Stimulated activated CD4-positive, alpha-beta T cell treated with anti-CD3 and anti-CD28 coated beads, Interleukin-4, amount 100 ng/mL, for 4 hours (primary cell): ENCODE measurements around the gene CTIF.
"Not testable (repeated sequence)": the region's sequence is repeated elsewhere in the genome, so short reads cannot be mapped to it uniquely, and the experiment has no call there.

Source experiments
- DNase-seq, 2 experiments: peaks; one replicate each; pipeline ENCODE4 v3.0.0-alpha.2; 2020

Gene CTIF

DNA sequence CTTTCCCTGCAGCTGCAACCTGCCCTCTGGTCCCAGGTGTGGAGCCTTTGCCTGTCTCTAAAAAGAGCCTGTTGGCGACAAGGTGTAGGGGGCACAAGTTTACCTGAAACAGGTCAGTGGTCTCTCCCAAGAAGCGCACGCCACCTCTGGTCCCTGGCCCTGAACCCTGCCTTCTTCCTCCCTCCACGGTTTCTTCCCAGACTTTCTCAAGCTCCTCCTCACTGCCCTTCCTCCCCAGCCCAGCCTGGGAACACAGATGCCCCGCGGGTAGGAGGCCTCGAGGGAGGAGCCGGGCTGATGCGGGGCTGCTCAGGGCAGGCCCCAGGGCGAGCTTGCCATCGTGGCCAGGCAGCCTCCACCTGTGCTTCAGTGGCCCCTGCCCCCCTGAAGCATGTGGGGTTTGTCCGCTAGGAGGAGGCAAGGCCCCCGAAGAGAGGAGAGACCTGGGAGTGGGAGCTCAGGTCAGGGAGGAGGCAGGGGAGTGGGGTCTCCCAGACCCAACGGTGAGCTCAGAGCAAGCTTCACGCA, 322.4 kb downstream of the CTIF start:
- DNase-seq: no peak

DNA sequence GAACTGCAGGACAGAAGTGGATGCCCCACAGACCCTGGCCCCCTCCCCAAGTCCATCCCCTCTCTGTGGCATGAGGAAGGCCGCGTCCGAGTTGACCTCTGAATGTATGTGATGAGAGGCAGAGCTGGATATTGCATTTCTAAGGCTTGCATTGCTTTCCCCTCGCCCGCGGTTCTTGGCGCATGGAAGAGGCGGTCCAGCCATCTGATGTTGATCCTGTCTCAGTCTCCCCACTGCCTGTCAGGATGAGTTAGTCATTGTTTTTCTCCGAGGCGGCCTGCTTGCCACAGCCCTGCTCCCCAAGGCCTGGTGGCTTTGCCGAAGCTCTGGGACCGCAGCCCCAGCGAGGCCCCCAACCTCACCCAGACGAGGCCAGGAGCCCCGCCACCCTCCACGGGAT, 323.3 kb downstream of the CTIF start:
- DNase-seq: no peak

DNA sequence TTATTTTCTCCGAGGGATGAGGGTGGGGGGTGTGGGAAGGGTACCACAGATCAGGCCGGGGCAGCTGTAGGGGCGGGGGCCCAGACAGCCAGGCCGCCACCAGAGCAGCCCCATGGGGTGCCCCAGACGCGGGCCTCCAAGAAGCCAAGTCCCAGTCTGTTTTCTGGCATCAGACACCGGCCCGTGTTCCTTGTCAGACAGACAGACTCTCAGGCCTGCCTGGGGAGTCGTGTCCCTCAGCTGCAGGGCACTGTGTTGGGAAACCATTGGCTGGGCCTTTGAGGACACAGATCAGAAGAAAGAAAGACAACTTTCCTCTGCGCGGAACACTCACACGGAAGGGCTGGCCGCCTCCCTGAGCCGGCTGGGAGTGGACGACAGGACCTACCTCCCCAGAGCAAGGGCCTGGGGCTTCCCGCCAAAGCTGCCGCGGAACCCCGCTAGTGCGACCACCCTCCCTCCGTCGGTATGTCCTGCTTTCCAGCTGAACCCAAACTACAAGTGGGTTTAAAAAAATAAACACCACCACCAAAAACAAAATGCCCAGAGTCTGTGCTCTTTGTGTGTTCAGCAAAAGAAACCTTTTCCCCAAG, 323.9 kb downstream of the CTIF start:
- DNase-seq: no peak

DNA sequence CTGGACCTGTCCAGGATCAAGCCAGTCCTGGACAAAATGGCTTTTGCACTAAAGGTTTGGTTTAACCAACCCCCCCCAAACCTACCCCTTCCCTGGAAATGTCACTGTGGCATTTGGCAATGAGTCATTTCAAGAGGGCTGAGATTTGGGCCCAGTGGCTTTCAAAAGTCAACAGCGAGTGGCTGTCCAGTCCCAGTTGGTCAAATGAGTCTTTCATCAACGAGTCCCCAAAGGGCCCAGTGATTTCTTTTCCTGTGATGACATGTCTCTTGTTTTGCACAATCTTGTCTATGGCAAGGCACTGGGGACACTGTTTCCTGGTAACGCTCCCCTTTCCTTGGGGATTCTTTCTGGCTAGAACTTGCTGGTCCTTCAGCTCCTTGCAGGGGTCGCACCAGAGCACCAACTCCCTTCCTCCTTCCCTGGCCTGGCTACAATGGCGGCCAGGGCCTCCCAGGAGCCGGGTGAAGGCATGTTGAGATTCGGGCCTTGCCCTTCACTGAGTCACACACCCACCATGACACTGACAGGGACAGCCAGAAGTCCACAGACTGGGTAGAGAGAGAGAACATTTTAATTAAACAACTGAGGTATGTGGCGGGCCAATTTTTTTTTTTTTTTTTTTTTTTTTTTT, 324.7 kb downstream of the CTIF start:
- no peak for DNase-seq

DNA sequence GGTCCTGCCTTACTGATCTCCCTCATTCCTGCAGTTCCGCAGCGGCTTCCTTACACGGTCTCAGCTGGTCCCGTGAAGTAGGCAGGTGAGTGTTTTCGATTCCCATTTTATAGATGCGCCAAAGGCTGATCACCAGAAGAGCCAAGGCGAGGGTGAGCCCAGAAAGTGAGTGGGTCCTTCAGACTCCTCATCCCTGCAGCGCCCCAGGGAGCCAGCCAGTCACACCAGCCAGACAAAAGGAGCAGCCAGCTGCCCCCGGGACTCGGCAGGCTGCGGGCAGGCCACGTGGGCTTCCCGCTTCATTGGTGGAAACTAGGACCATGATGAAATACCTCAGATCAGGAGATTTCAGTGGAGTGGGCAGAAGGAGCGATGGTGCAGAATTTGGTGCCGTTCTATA, 326.0 kb downstream of the CTIF start:
- DNase-seq: no peak

DNA sequence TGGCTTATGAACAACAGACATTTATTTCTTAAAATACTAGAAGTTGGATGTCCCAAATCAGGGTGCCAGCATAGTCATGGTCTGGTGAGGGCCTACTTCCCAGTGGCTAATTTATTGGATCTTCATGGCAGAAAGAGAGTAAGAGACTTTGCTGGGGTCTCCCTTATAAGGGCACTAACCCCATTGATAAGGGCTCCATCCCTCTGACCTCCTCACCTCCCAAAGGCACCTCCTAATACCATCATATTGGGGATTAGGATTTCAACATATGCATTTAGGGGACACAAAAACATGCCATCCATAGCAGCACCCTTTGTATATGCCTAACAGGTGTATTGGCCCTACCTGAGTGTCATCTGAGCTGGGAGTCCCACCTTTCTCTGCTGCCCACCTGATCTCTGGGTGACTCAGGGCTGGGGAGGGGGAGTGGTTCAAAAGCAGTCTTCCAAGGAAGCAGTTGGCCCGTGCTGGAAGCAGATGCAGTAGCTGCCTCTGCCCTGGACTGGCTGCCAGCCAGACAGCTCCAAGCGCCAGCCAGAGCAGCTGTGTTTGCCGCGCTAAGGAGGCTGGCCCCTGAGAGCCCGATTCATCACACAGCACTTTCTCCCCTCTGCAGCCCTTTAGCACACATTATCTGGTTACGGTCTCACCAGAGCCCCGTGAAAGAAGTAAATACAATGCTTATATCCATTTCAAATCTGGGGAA, 327.4 kb downstream of the CTIF start:
- no peak for DNase-seq

DNA sequence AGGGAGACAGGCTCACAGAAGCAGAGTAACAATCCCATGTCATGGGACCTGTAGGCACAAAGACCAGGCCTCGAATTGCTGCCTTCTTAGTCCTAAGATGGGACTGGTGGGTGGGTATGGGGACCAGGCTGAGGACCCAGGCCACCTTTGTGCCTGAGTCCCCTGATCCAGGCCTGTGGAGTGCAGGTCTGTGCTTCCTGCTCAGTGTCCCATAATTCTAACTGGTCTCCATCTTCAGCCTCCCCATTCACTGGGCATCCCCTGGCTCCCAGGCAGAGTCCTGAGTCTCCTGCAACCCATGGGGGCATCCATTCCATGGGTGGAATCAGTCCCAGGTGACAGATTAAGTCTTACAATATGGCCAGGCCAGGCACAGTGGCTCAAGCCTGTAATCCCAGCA, 328.0 kb downstream of the CTIF start:
- DNase-seq: no peak

DNA sequence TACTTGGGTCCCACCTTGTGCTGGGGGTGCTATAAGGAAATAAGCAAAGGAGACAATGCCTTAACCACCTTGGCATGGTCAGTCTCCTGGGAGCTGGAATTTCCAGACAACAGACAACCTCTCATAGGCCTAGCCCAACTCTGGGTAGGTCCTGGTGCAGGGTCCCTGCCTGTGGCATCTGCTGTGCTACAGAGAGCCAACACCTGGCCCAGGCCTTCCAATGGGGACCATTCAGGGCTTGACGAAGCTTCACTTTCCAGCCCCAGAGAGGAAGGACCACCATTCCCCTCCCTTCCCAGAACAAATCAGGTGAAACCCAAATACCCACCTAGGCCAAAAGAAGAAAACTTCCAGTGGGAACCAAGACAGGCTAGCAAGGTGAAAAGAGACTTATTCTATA, 329.1 kb downstream of the CTIF start:
- DNase-seq: no peak

DNA sequence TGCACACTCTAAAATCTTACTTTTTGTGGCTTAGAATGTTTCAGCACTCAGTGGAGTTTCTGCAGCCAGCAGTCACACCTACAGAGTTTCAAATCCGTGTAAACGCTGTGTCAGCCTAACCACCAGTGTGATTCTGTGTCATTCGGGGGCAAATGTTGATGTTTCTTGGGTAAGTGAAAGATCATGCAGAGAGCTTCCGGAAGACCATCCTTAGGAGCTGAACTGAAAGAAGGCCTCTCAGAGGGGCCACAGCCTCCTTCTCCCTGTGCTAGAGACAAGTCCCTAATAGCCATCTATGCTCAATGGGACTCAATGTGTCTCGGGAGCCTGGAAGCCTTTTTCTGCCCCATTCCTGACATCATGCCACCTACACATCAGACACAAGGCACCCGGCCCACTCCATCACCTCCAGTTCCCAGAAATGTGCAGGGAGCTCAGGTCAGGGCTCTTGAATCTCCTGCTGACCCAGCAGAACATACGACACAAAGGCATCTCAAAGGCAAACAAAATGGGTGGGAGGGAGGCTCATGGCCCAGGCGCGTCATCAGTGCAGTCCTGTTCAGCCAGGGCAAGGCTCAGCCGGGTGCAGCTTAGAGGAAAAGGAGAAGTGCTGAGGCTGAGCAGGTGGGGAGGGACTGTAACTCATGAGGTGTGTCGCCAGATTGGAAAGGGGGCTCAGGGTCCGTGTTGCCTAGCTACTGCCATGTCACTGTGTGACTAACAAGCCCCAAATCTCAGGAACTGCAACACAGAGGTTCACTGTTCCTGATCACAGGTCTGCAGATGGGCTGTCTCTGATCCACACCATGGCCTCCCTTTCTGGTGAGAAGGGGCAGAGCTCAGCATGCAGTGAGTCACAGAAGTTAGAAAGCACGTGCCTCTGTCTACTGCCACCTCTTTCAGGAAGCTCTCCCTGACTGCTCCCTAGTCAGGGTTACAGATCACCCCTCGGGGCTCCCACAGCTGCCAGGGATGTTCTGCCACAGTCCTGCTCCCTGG, 329.9 kb downstream of the CTIF start:
- DNase-seq: peak; percentile 20 to 26

DNA sequence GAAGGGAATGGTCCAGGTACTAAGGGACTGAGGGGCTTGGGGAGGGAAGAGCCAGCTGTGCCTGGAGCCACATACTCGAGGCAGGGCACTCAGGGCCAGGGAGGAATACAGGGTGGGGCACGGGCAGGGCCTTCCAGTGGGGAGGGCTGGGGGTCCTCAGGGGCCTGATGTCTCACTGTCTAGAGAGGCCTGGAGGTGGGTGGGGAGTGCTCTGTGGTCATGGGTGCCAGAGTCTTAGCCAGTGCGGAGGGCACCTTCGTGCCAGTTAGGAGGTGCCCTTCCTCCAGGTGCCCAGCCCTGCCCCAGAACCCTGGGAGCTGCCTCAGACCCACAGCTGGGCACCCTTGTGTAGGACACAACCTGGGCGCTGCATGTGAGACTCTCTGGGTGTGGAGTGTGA, 330.8 kb downstream of the CTIF start:
- DNase-seq: no peak

DNA sequence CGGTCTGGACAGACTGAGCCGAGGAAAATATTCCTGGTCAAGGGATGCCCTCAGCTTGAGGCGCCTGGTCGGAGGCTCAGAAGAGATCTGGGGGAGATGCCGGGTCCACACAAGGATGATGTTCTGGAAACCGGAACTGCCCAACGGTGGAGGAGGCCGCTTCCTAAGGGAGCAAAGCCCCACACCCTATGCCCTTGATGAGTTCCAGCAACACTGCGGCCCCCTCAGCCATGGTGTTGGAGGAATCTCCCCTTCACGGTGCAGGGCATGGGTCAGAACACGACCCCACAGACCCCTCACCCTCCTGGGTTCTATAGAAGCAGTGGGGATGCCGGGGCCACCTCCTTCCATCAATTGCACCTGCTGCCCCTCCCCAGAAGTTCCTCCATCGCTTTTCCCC, 332.1 kb downstream of the CTIF start:
- DNase-seq: not testable (repeated sequence)

DNA sequence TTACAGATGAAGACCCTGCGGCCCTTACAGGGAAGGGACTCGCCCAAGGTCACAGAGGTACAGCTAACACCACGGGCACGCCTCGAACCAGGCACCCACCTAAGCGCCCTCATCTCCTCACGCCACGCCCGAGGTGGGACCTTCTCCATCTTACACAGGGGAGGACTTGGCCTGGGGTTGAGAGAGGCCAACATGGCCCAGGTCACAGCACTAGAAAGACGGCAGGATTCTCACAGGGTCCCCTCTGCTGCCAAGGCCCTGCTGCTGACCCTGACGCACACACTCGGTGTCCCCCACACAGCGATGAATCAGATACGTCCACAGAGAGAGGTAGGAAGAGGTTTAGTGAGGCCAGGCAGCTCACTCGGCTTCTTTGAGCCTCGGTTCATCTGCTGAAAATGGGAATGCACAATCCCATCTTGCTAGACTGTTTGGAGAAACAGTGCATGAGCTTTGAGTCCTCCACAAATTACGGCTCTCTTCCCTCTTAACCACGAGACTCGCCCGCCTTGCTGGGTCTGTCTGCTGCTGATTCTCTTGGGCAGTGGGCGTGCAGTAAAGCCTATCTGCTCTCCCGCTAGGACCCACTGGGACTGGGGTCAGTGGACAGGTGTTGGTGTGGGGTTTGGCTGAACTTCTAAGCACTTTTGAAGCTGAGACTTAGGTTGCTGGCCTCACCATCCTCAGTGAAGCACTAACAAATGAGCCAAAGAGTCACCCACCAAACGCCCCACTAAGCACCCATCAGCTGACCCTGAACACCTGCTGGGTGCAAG, 332.7 kb downstream of the CTIF start:
- DNase-seq: no peak

DNA sequence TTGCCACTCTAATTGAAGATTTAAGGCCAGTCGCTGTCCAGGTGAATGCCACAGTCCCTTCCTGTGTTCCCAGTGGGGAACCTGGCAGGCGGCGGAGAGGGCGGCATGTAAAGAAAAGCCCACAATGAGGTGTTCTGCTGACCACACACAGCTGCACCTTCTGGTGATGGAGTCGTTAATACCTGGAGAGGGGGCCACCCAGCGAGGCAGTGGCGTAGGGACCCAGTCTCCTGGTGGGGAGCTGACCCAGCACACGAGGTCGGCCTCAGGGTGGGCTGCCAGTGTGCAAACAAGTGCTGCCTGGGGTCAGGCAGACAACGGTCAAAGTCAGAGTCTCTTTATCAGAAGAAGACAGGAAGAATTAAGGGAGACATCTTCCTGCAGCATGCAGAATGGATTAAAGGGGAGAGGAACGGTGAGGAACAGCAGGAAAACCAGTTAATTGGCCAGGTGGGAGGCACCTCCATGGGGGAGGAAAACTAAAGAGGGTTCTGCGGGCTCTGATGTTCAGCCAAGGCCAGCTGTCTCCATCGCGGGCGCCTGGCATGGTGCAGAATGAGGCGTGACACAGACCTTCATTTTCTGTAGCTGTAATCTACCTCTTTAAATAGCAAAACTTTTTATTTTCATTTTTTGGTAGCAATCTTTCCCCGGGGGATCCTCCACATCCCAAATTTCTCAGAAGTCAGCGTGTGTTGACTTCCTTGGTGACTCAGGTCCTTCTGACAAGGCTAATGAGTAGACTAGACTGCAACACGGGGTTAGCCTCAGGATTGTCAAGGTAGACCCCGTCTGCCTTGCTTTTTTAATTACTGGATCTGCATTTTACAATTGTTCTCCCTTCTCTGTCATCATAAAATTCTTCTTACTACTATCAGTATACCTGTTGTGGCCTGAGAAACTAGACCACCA, 333.7 kb downstream of the CTIF start:
- no peak for DNase-seq

DNA sequence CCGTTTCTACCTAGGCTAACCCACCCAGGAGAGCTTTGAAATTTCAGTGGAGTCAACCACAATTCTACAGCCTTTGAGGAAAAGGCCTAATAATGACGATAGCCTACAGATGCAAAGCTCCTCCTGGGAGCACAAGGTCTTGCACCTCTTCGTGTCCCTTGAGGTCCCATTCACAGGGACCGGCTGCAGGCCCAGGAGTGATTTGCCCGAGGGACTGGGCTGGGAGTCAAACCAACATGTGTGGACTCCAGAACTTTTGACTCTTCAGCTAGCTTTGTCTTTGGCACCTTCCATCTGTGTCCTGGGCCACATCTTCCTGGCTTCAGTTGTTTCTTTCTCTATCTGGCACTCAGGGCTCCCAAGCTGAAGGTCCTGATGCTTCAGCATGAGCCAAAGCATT, 335.4 kb downstream of the CTIF start:
- no peak for DNase-seq

DNA sequence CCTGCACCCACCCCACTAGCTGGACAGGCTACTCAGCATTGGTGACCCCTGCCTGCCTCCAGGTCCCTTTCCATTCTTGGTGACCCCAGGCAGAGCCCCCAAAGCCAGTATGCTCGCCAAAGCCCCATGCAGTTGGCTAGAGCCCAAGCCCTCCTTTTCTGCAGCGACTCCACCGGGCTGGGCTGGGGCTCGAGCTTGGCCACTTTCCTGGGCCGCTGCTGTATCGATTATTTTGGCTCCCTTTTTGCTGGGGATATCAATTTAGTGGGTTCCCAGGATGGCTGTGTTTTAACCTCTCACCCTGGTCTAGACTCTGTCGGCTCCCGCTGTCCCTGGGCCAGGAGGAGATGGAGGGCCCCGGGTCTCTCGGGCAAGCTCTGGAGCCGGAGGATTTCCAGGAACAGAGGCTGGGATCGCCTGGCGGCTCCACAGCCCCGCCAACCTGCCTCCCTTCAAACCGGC, 335.9 kb downstream of the CTIF start:
- DNase-seq: no peak

DNA sequence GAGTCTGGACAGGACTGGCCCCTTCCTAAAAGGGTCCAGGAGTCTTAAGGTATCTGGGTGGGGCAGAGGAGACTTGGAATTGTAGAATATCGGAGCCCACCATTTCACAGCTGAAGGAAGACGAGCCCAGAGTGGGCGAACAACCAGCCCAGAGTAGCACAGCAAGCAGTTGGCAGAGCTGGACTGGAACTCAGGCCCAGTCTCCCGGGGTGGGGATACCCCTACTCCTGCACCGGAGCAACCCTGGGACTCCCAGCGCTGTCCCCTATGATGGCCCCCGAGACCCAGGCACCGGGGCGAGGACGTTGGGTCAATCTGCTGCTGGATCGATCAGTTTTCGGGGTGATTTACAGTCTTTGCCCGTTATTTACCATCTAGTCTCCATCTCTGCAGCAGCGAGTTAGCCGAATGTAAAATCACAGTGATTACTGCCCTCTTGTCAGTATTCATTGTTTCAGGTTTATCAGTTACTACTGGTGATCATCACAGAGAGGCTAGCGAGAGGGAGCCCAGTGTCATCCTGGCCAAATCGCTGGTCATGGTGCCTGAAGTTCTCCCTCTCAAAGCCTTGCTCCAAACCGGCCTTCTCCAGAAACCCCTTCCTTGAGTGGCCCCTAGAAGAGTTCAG, 336.6 kb downstream of the CTIF start:
- DNase-seq: no peak

DNA sequence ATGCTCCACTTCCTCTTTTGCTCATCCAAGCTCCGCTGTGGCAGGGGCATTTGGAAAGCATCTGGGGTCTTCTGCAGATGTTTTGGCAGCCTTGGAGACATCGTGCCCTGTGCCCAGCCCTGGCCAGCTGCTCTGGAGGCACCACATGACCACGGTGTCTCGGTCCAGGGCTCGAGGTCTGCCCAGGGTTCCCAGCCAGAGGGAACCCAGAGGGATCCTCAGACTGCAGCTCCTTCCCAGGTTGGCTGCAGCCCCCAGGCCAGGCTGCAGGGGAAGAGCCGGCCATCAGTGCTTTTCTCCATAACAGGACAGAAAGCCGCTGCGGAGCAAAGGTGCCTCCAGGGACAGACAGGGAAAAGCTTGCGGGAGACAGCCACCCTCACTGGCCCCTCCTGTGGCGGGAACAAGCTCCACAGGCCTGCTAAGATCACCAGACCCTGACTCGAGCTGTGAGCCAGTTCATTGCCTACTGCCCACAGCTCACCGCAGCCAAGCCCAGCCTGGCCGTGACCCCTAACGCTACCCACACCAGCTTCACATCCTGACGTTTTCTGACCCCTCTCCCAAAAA, 337.2 kb downstream of the CTIF start:
- DNase-seq: no peak

DNA sequence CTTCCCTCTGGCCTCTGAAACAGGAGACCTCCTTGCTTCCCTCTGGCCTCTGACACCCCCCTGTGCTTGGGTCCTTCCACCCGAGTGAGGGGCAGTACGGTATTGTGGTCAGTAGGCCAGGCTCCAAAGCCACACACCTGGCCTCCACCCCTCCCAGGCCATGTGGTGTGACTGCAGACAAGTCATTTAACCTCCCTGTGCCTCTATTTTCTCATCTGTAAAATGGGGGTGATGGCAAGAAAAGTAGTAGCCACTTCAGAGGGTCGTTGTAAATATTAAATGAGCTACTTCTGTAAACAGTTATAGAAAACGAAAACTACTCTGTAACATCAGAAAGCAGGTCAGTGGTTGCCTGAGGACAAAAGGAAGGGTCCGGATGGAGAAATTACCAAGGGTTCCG, 337.8 kb downstream of the CTIF start:
- no peak for DNase-seq

DNA sequence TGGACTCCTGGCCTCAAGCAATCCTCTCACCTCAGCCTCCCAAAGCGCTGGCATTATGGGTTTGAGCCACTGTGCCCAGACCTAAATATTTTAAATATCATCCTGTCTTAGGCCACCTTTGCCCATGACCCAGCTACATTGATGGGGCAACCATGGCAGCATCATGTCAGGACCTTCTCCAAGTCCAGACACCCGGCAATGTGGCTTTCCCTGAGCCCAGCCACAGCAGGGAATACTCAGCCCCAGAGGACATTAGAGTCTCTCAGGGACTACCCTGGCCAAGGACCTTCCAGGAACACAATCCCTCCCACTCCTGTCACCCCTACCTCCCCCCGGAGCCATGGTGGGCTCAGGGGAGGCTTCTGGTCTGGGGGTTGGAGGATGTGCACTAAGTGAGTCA, 339.1 kb downstream of the CTIF start:
- DNase-seq: no peak

DNA sequence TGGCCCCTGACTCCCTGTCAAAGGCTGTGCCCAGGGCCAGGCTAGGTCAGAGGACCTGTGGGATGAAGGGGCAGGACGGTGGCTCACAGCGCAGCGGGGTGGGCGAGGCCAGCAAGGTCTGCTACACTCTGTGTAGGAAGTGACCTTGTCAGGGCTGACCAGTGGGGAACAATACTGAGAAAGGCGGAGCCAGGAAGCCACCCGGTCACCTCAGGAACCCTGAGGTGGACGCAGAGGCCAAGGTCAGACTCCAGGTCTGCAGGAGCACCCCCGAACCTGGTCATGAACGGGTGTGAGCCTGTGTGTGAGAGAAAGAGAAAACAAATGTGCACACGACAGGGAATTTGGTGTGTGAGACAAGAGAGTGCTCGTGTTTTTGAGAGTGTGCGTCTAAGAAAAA, 339.6 kb downstream of the CTIF start:
- DNase-seq: no peak
